ENCODE results near the gene CHP2.
A peak's percentile ranks its signal among the peaks of the same experiment; 100 is the strongest.
"Not testable (repeated sequence)": the region's sequence is repeated elsewhere in the genome, so short reads cannot be mapped to it uniquely, and the experiment has no call there.

Gene CHP2

GRCh38 chr16:23745263-23745662, 9.6 kb upstream of the CHP2 start:
- Histone ChIP-seq H3K4me3 (ENCODE audit: low read depth, low read length) (no peak overlapping the region), H3K36me3 (ENCODE audit: control insufficient read depth, insufficient read depth, low read length) (no peaks in the 10 kb centered on the region), H3K9me3 (ENCODE audit: control insufficient read depth, insufficient read depth, low read depth, low read length) (no peaks in the 10 kb centered on the region), H3K4me1 (ENCODE audit: control insufficient read depth, insufficient read depth, low read length) (no peaks in the 10 kb centered on the region), H3K27ac (ENCODE audit: low read depth, low read length) (no peak overlapping the region), H3K9ac (ENCODE audit: low read length) (no peak overlapping the region), H3K27me3 (ENCODE audit: control insufficient read depth, insufficient read depth, low read length) (peaks cover 31% of the 10 kb centered on the region)

GRCh38 chr16:23748630-23749029, 6.2 kb upstream of the CHP2 start:
- no peaks in the 10 kb centered on the region for H3K9me3 ChIP-seq (ENCODE audit: control insufficient read depth, insufficient read depth, low read depth, low read length)
- no peaks in the 10 kb centered on the region for H3K36me3 ChIP-seq (ENCODE audit: control insufficient read depth, insufficient read depth, low read length)
- H3K27ac ChIP-seq (ENCODE audit: low read depth, low read length), result no peak overlapping the region
- peaks cover 41% of the 10 kb centered on the region for H3K27me3 ChIP-seq (ENCODE audit: control insufficient read depth, insufficient read depth, low read length)
- no peaks in the 10 kb centered on the region for H3K4me1 ChIP-seq (ENCODE audit: control insufficient read depth, insufficient read depth, low read length)
- no peak overlapping the region for H3K9ac ChIP-seq (ENCODE audit: low read length)
- H3K4me3 ChIP-seq (ENCODE audit: low read depth, low read length), result no peak overlapping the region

- not testable (repeated sequence) for H3K27ac ChIP-seq (ENCODE audit: low read depth, low read length); H3K4me1 ChIP-seq (ENCODE audit: control insufficient read depth, insufficient read depth, low read length); H3K4me3 ChIP-seq (ENCODE audit: low read depth, low read length); H3K9me3 ChIP-seq (ENCODE audit: control insufficient read depth, insufficient read depth, low read depth, low read length); H3K9ac ChIP-seq (ENCODE audit: low read length); H3K36me3 ChIP-seq (ENCODE audit: control insufficient read depth, insufficient read depth, low read length)
- H3K27me3 ChIP-seq (ENCODE audit: control insufficient read depth, insufficient read depth, low read length), result peaks cover 48% of the 10 kb centered on the region
Observed at GRCh38 chr16:23751053-23751452, 3.8 kb upstream of the CHP2 start.

GRCh38 chr16:23753908-23754593, 775 bp upstream of the CHP2 start:
- peaks cover 66% of the 10 kb centered on the region for H3K27me3 ChIP-seq (ENCODE audit: control insufficient read depth, insufficient read depth, low read length)
- no peak overlapping the region for H3K9ac ChIP-seq (ENCODE audit: low read length)
- peak overlapping the region; percentile 73 for H3K4me3 ChIP-seq (ENCODE audit: low read depth, low read length)

GRCh38 chr16:23755484-23755809, 621 bp downstream of the CHP2 start:
- Histone ChIP-seq H3K27me3 (ENCODE audit: control insufficient read depth, insufficient read depth, low read length) (peaks cover 63% of the 10 kb centered on the region), H3K9me3 (ENCODE audit: control insufficient read depth, insufficient read depth, low read depth, low read length) (peaks cover 3% of the 10 kb centered on the region; the same call in 1 of the 2 replicates), H3K27ac (ENCODE audit: low read depth, low read length) (no peak overlapping the region), H3K36me3 (ENCODE audit: control insufficient read depth, insufficient read depth, low read length) (no peaks in the 10 kb centered on the region), H3K4me3 (ENCODE audit: low read depth, low read length) (peak overlapping the region; percentile 73), H3K9ac (ENCODE audit: low read length) (no peak overlapping the region), H3K4me1 (ENCODE audit: control insufficient read depth, insufficient read depth, low read length) (no peaks in the 10 kb centered on the region)

More at GRCh38 chr16:23753908-23754593, 775 bp upstream of the CHP2 start:
- Histone ChIP-seq H3K4me1 (ENCODE audit: control insufficient read depth, insufficient read depth, low read length) (no peaks in the 10 kb centered on the region), H3K27ac (ENCODE audit: low read depth, low read length) (no peak overlapping the region), H3K36me3 (ENCODE audit: control insufficient read depth, insufficient read depth, low read length) (no peaks in the 10 kb centered on the region), H3K9me3 (ENCODE audit: control insufficient read depth, insufficient read depth, low read depth, low read length) (peaks cover 3% of the 10 kb centered on the region; the same call in 1 of the 2 replicates)

- Histone ChIP-seq H3K27ac (ENCODE audit: low read depth, low read length) (no peak overlapping the region), H3K36me3 (ENCODE audit: control insufficient read depth, insufficient read depth, low read length) (no peaks in the 10 kb centered on the region), H3K27me3 (ENCODE audit: control insufficient read depth, insufficient read depth, low read length) (peaks cover 63% of the 10 kb centered on the region), H3K9ac (ENCODE audit: low read length) (no peak overlapping the region), H3K4me1 (ENCODE audit: control insufficient read depth, insufficient read depth, low read length) (no peaks in the 10 kb centered on the region), H3K4me3 (ENCODE audit: low read depth, low read length) (no peak overlapping the region), H3K9me3 (ENCODE audit: control insufficient read depth, insufficient read depth, low read depth, low read length) (peaks cover 3% of the 10 kb centered on the region; the same call in 1 of the 2 replicates)
Observed at GRCh38 chr16:23757116-23757515, 2.3 kb downstream of the CHP2 start.

- Histone ChIP-seq H3K36me3 (ENCODE audit: control insufficient read depth, insufficient read depth, low read length) (no peaks in the 10 kb centered on the region), H3K27me3 (ENCODE audit: control insufficient read depth, insufficient read depth, low read length) (peaks cover 58% of the 10 kb centered on the region), H3K27ac (ENCODE audit: low read depth, low read length) (no peak overlapping the region), H3K4me1 (ENCODE audit: control insufficient read depth, insufficient read depth, low read length) (no peaks in the 10 kb centered on the region), H3K9me3 (ENCODE audit: control insufficient read depth, insufficient read depth, low read depth, low read length) (peaks cover 3% of the 10 kb centered on the region; the same call in 1 of the 2 replicates), H3K4me3 (ENCODE audit: low read depth, low read length) (no peak overlapping the region), H3K9ac (ENCODE audit: low read length) (no peak overlapping the region)
Observed at GRCh38 chr16:23757937-23758619, 3.3 kb downstream of the CHP2 start.

- Histone ChIP-seq H3K27ac (ENCODE audit: low read depth, low read length) (no peak overlapping the region), H3K4me1 (ENCODE audit: control insufficient read depth, insufficient read depth, low read length) (no peaks in the 10 kb centered on the region), H3K27me3 (ENCODE audit: control insufficient read depth, insufficient read depth, low read length) (peaks cover 8% of the 10 kb centered on the region; the same call in 1 of the 2 replicates), H3K4me3 (ENCODE audit: low read depth, low read length) (no peak overlapping the region), H3K36me3 (ENCODE audit: control insufficient read depth, insufficient read depth, low read length) (no peaks in the 10 kb centered on the region), H3K9me3 (ENCODE audit: control insufficient read depth, insufficient read depth, low read depth, low read length) (no peaks in the 10 kb centered on the region), H3K9ac (ENCODE audit: low read length) (no peak overlapping the region)
Observed at GRCh38 chr16:23765933-23766332, 11.1 kb downstream of the CHP2 start.

GRCh38 chr16:23768581-23768980, 13.8 kb downstream of the CHP2 start:
- Histone ChIP-seq H3K4me3 (ENCODE audit: low read depth, low read length) (no peak overlapping the region), H3K4me1 (ENCODE audit: control insufficient read depth, insufficient read depth, low read length) (no peaks in the 10 kb centered on the region), H3K27ac (ENCODE audit: low read depth, low read length) (no peak overlapping the region), H3K36me3 (ENCODE audit: control insufficient read depth, insufficient read depth, low read length) (no peaks in the 10 kb centered on the region), H3K27me3 (ENCODE audit: control insufficient read depth, insufficient read depth, low read length) (peaks cover 5% of the 10 kb centered on the region; the same call in 1 of the 2 replicates), H3K9me3 (ENCODE audit: control insufficient read depth, insufficient read depth, low read depth, low read length) (no peaks in the 10 kb centered on the region), H3K9ac (ENCODE audit: low read length) (no peak overlapping the region)

GRCh38 chr16:23771027-23771426, 16.2 kb downstream of the CHP2 start:
- no peak overlapping the region for H3K4me3 ChIP-seq (ENCODE audit: low read depth, low read length)

GRCh38 chr16:23771642-23772041, 16.8 kb downstream of the CHP2 start:
- Histone ChIP-seq H3K36me3 (ENCODE audit: control insufficient read depth, insufficient read depth, low read length) (no peaks in the 10 kb centered on the region), H3K27ac (ENCODE audit: low read depth, low read length) (no peak overlapping the region)

More at GRCh38 chr16:23771027-23771426, 16.2 kb downstream of the CHP2 start:
- Histone ChIP-seq H3K4me1 (ENCODE audit: control insufficient read depth, insufficient read depth, low read length) (no peaks in the 10 kb centered on the region), H3K9me3 (ENCODE audit: control insufficient read depth, insufficient read depth, low read depth, low read length) (no peaks in the 10 kb centered on the region), H3K36me3 (ENCODE audit: control insufficient read depth, insufficient read depth, low read length) (no peaks in the 10 kb centered on the region), H3K9ac (ENCODE audit: low read length) (no peak overlapping the region), H3K27me3 (ENCODE audit: control insufficient read depth, insufficient read depth, low read length) (no peaks in the 10 kb centered on the region; the same call in 1 of the 2 replicates), H3K27ac (ENCODE audit: low read depth, low read length) (no peak overlapping the region)

More at GRCh38 chr16:23771642-23772041, 16.8 kb downstream of the CHP2 start:
- no peaks in the 10 kb centered on the region for H3K9me3 ChIP-seq (ENCODE audit: control insufficient read depth, insufficient read depth, low read depth, low read length)
- no peaks in the 10 kb centered on the region; the same call in 1 of the 2 replicates for H3K27me3 ChIP-seq (ENCODE audit: control insufficient read depth, insufficient read depth, low read length)
- no peaks in the 10 kb centered on the region for H3K4me1 ChIP-seq (ENCODE audit: control insufficient read depth, insufficient read depth, low read length)
- no peak overlapping the region for H3K9ac ChIP-seq (ENCODE audit: low read length)
- no peak overlapping the region for H3K4me3 ChIP-seq (ENCODE audit: low read depth, low read length)

Measured in HUES6 (cell line).